Heart right ventricle (tissue), 16 donors: ENCODE measurements around the gene TXNDC15. TPM values are rescaled to one million over a fixed set of nuclear protein-coding genes. Genes with fewer than 3 reads are reported as not detected.
A peak's percentile ranks its signal among the peaks of the same experiment; 100 is the strongest.
"Not testable (repeated sequence)": the region's sequence is repeated elsewhere in the genome, so short reads cannot be mapped to it uniquely, and the experiment has no call there.

Experiments used
- ATAC-seq, 8 donors: fragments of 200-7000 bp; cut with Tn5 transposase; one replicate each; pipeline ENCODE4 v1.9.1; 2020; ENCODE audit warnings: mild to moderate bottlenecking in 8 of 8, moderate library complexity in 8 of 8, moderate number of reproducible peaks in 1 of 8
- DNase-seq, 2 donors: peaks; one replicate each; pipeline ENCODE4 v3.0.0-alpha.2; 2020
- H3K27ac ChIP-seq, 10 donors: fragments of 200-600 bp; sonication (generic) in 2 of 10; one replicate each; pipeline versions ENCODE4 v1.5.0 to v1.8.0; 2020 to 2022; ENCODE audit warnings: mild to moderate bottlenecking in 3 of 10
- H3K27me3 ChIP-seq, 7 donors: fragments of 200-600 bp; one replicate each; pipeline ENCODE4 v1.8.0; 2021 to 2022; ENCODE audit warnings: mild to moderate bottlenecking in 2 of 7
- H3K36me3 ChIP-seq, 9 donors: fragments of 200-600 bp; sonication (generic) in 1 of 9; one replicate each; pipeline versions ENCODE4 v1.5.0 to v1.8.0; 2020 to 2022; ENCODE audit warnings: mild to moderate bottlenecking in 2 of 9
- H3K4me1 ChIP-seq, 9 donors: fragments of 200-600 bp; sonication (generic) in 1 of 9; one replicate each; pipeline versions ENCODE4 v1.5.0 to v1.8.0; 2020 to 2022; ENCODE audit warnings: mild to moderate bottlenecking in 4 of 9
- H3K4me3 ChIP-seq, 10 donors: fragments of 200-600 bp; sonication (generic) in 2 of 10; one replicate each; pipeline versions ENCODE4 v1.5.0 to v1.8.0; 2020 to 2022; ENCODE audit warnings: mild to moderate bottlenecking in 7 of 10, moderate library complexity in 2 of 10
- H3K9me3 ChIP-seq, 11 donors: fragments of 200-600 bp in 10 of 11; sonication (generic) in 2 of 11; one replicate each; pipeline versions ENCODE4 v1.5.0 to v1.8.0; 2013 to 2022; ENCODE audit warnings: mild to moderate bottlenecking in 2 of 11, control low read depth in 1 of 11, moderate library complexity in 1 of 11
- CTCF ChIP-seq, 9 donors: fragments of 200-600 bp; sonication (generic) in 2 of 9; IDR thresholded peaks; one replicate each; pipeline versions ENCODE4 v1.5.0 to v1.8.0; 2021 to 2022; ENCODE audit warnings: antibody characterized with exemption in 9 of 9, mild to moderate bottlenecking in 5 of 9, moderate library complexity in 1 of 9
- WGBS, 2 donors: extraction: QIAGEN DNeasy Blood & Tissue Kit; methylation state at CpG; one replicate each; pipeline ENCODE4 v1.1.7; 2013; ENCODE audit warnings: inconsistent platforms in 1 of 2; 5-methylcytosine and 5-hydroxymethylcytosine counted together
- intact Hi-C, 10 donors: fragments of 100-400 bp; cut with DNase I; formaldehyde crosslinking; loops; one replicate each; pipeline versions ENCODE4 v1.11.1 to v1.14.2; 2022
- polyA plus RNA-seq, 2 donors: library from polyadenylated mRNA; stranded (reverse); fragments of 200-250 nt; gene quantifications; one replicate each; pipeline ENCODE4 v1.2.3, GENCODE V29; 2013
- total RNA-seq, 10 donors: library from RNA; stranded (reverse); fragmentation: NEBNext Ultra II Directional in 3 of 10; extraction: Animal tissue kit (Norgen Biotek cat#: 25700) in 3 of 10; gene quantifications; one replicate each; pipeline versions ENCODE4 v1.2.1 to v1.2.4, GENCODE V29; 2021 to 2023
- donor health status: Arrhythmogenic right ventricular cardiomyopathy.
- donor health status: ischemic (EF 13 %, LVEDD 7.1; RV severe dilation, severe dysfunction).
- donor health status: healthy with polysubstance abuse.
- donor health status: DM: no; HTN: yes; CAD: no.
- donor health status: DM: no; HTN: no; CAD: no.
- donor health status: ischemic (EF 25% LVEDD 6.9; RV normal size, moderate dysfunction).
- donor health status: ischemic (EF 25% LVEDD 5.7; RV mildly dilated, moderate dysfunction).
- donor health status: healthy.
- donor health status: DM: yes; HTN: yes; CAD: no.
- donor health status: Ischemic cardiomyopathy.
- donor health status: ischemic (EF 35%, LVEDD 5.7; RV mildly dilated, moderate dysfunction).
- donor health status: nonischemic (EF 11% LVEDD 7.7; RV severe dilation, severe dysfunction).
- donor health status: DM: yes; HTN: yes; CAD: no.
- donor health status: PGD.
- donor health status: ischemic (EF 29% LVEDD 5.4; RV normal size, mild dysfunction).
- donor health status: nonischemic (EF 23%, LVEDD 6.1; RV moderate dilation, normal function).

The TXNDC15 gene
- total and polyA plus RNA-seq, 12 donors, result 37.5 to 72.7 (median 58.2) TPM

- Histone ChIP-seq H3K4me1 (peaks cover 0 to 26% (median 6%) of the 10 kb centered on the region in 9 donors), H3K36me3 (peaks cover 0 to 36% (median under 1%) of the 10 kb centered on the region in 9 donors), H3K27ac (peak overlapping the region; percentile 97 to 100 (median 100)), H3K27me3 (no peaks in the 10 kb centered on the region), H3K9me3 (no peaks in the 10 kb centered on the region), H3K4me3 (peak overlapping the region; percentile 43 to 93 (median 74))
- ATAC-seq, result peak; percentile 12 to 76 (median 58)
- TF ChIP-seq CTCF (IDR thresholded peaks at IDR 0.05), result peak; percentile 61 to 83 (median 76)
- intact Hi-C loops, result loop anchor here in 7 of 10 donors (1.0 to 10.0 kb wide), 8 partner anchors 31 to 171 kb away; partner anchors contain the start of genes CAMLG (in 4 of the 7), TXNDC15 (in 3 of the 7) and C5orf24 (in 2 of the 7)
- 0% methylated on average over 50 to 54 of the region's 54 CpGs for WGBS, 2 donors
- peak in 1 of 2 donors; percentile 57 for DNase-seq
Observed at GRCh38 chr5:134905246-134905996, 31.2 kb downstream of the TXNDC15 start.

- H3K4me3 ChIP-seq, result no peak overlapping the region
- no peak for ATAC-seq
- no peak for DNase-seq
- intact Hi-C loops, result loop anchor here in 4 of 10 donors (5.0 to 10.0 kb wide), 3 partner anchors 62 to 172 kb away; partner anchors contain the start of genes CAMLG (in 3 of the 4) and C5orf24 (in 2 of the 4)
- WGBS, 2 donors, result 96 to 97% methylated on average over 1 of the region's 1 CpG
- peaks cover 0 to 26% (median 6%) of the 10 kb centered on the region in 9 donors for H3K4me1 ChIP-seq
- no peak for TF ChIP-seq CTCF (IDR thresholded peaks at IDR 0.05)
- H3K9me3 ChIP-seq, result no peaks in the 10 kb centered on the region
- peaks cover 0 to 41% (median 6%) of the 10 kb centered on the region in 9 donors for H3K36me3 ChIP-seq
- H3K27ac ChIP-seq, result no peak overlapping the region
- H3K27me3 ChIP-seq, result no peaks in the 10 kb centered on the region
Observed at GRCh38 chr5:134906811-134907210, 32.6 kb downstream of the TXNDC15 start.

- Histone ChIP-seq H3K4me1 (peaks cover 0 to 12% (median 6%) of the 10 kb centered on the region in 9 donors), H3K36me3 (peaks cover 0 to 62% (median 16%) of the 10 kb centered on the region in 9 donors)
- not testable (repeated sequence) for H3K27me3 ChIP-seq, ATAC-seq, DNase-seq, H3K4me3 ChIP-seq, H3K9me3 ChIP-seq, H3K27ac ChIP-seq
- intact Hi-C loops, result loop anchor here in 2 of 10 donors (5.0 to 10.0 kb wide), 2 partner anchors 282 to 284 kb away; no protein-coding TSS in a partner anchor
- 98 to 99% methylated on average over 2 of the region's 2 CpGs for WGBS, 2 donors
Observed at GRCh38 chr5:134910752-134911151, 36.6 kb downstream of the TXNDC15 start.

GRCh38 chr5:134911285-134912206 is 37.4 kb downstream of the TXNDC15 start:
- H3K9me3 ChIP-seq, result no peaks in the 10 kb centered on the region
- no peak overlapping the region for H3K27ac ChIP-seq
- ATAC-seq (no peak), DNase-seq (no peak)
- H3K4me3 ChIP-seq, result no peak overlapping the region
- no peak for TF ChIP-seq CTCF (IDR thresholded peaks at IDR 0.05)
- peaks cover 0 to 69% (median 17%) of the 10 kb centered on the region in 9 donors for H3K36me3 ChIP-seq
- 93 to 94% methylated on average over 8 of the region's 8 CpGs for WGBS, 2 donors
- peaks cover 0 to 5% (median 0%) of the 10 kb centered on the region in 9 donors for H3K4me1 ChIP-seq
- H3K27me3 ChIP-seq, result no peaks in the 10 kb centered on the region
- intact Hi-C loops, result loop anchor here in 2 of 10 donors (5.0 to 10.0 kb wide), 2 partner anchors 281 to 283 kb away; no protein-coding TSS in a partner anchor
